Embryonic facial prominence (tissue), 1 donor: ENCODE results near the gene VSTM5.

ENCODE experiments used
- DNase-seq: peaks from one replicate; pipeline ENCODE4 v3.0.0-alpha.2; 2016; ENCODE audit errors: extremely low spot score

The VSTM5 gene

GRCh38 chr11:93842461-93842860 lies 8.0 kb downstream of the VSTM5 start:
- no peak for DNase-seq

- DNase-seq: no peak
These were observed 8.4 kb downstream of the VSTM5 start for GRCh38 chr11:93842034-93842433.

GRCh38 chr11:93841446-93841845 lies 9.0 kb downstream of the VSTM5 start:
- no peak for DNase-seq

GRCh38 chr11:93840981-93841380 lies 9.4 kb downstream of the VSTM5 start:
- DNase-seq: no peak

GRCh38 chr11:93840180-93840579 lies 10.2 kb downstream of the VSTM5 start:
- no peak for DNase-seq

GRCh38 chr11:93838967-93839366 lies 11.5 kb downstream of the VSTM5 start:
- no peak for DNase-seq

GRCh38 chr11:93832780-93833179 lies 17.6 kb downstream of the VSTM5 start:
- no peak for DNase-seq

- DNase-seq: no peak
These were observed 18.9 kb downstream of the VSTM5 start for GRCh38 chr11:93831343-93832127.

GRCh38 chr11:93829598-93829997 lies 20.8 kb downstream of the VSTM5 start:
- no peak for DNase-seq

- no peak for DNase-seq
These were observed 23.1 kb downstream of the VSTM5 start for GRCh38 chr11:93827363-93827762.

GRCh38 chr11:93823210-93823609 lies 27.2 kb downstream of the VSTM5 start:
- no peak for DNase-seq

GRCh38 chr11:93822359-93822758 lies 28.1 kb downstream of the VSTM5 start:
- no peak for DNase-seq

GRCh38 chr11:93821617-93822016 lies 28.8 kb downstream of the VSTM5 start:
- DNase-seq: no peak

- DNase-seq: no peak
These were observed 29.6 kb downstream of the VSTM5 start for GRCh38 chr11:93820847-93821246.

GRCh38 chr11:93819966-93820695 lies 30.3 kb downstream of the VSTM5 start:
- DNase-seq: no peak

GRCh38 chr11:93817426-93818348 lies 32.7 kb downstream of the VSTM5 start:
- DNase-seq: no peak

GRCh38 chr11:93814966-93815633 lies 35.3 kb downstream of the VSTM5 start:
- DNase-seq: no peak

- no peak for DNase-seq
These were observed 36.4 kb downstream of the VSTM5 start for GRCh38 chr11:93813974-93814373.

GRCh38 chr11:93807980-93808379 lies 42.4 kb downstream of the VSTM5 start:
- no peak for DNase-seq

GRCh38 chr11:93804879-93805278 lies 45.5 kb downstream of the VSTM5 start:
- DNase-seq: no peak

GRCh38 chr11:93801366-93801765 lies 49.1 kb downstream of the VSTM5 start:
- DNase-seq: no peak
